HCT116 (cell line): ENCODE measurements around the gene PTPRF. TPM values are rescaled to one million over a fixed set of nuclear protein-coding genes. Genes with fewer than 3 reads are reported as not detected.

ENCODE experiments used
- ATAC-seq: fragments of 200-7000 bp; cut with Tn5 transposase; 2 replicates; pipeline ENCODE4 v1.9.1; 2020; ENCODE audit warnings: mild to moderate bottlenecking, moderate library complexity
- BruUV-seq: library from RNA; stranded (reverse); fragments of 400-500 nt; replicated peaks from 2 replicates; lab custom pipeline; 2021; lab: Mats Ljungman, UMichigan
- CTCF ChIA-PET: fragments of 300-600 bp; sonication (Branson Sonifier 250); formaldehyde crosslinking; loops from one replicate; lab custom pipeline; 2021; ENCODE audit warnings: antibody characterized with exemption; lab: Charles Lee
- POLR2A ChIA-PET: fragments of 300-600, 350-600 bp; sonication (Branson Sonifier 250); formaldehyde crosslinking; loops from one replicate; lab custom pipeline; 2021; ENCODE audit warnings: antibody characterized with exemption; lab: Charles Lee
- RAD21 ChIA-PET, 2 experiments: fragments of 300-600 bp; sonication (Branson Sonifier 250); formaldehyde crosslinking; loops; one replicate each; lab custom pipeline; 2023; ENCODE audit warnings: low total read pairs in 2 of 2; ENCODE audit not compliant: uncharacterized antibody in 2 of 2, unreplicated experiment in 2 of 2, low non-redundant PET in 1 of 2; lab: Charles Lee
- DNase-seq: peaks from one replicate; pipeline ENCODE4 v3.0.0-alpha.2; 2010; ENCODE audit warnings: low read depth, low spot score
- H2AFZ ChIP-seq: fragments of 200-600 bp; shearing (Covaris generic), sonication (generic); 2 replicates; pipeline ENCODE4 v1.6.1; 2017; ENCODE audit warnings: low read depth, mixed run types, mixed read lengths, antibody characterized with exemption, low read length; ENCODE audit not compliant: poor library complexity, severe bottlenecking
- H3K27ac ChIP-seq: 2 replicates; pipeline ENCODE4 v1.5.1; 2012; ENCODE audit warnings: low read depth, low read length
- H3K27me3 ChIP-seq: fragments of 200-600 bp; sonication (generic); 2 replicates; pipeline ENCODE4 v1.6.1; 2016; ENCODE audit warnings: mixed run types, low read length, mixed read lengths; ENCODE audit not compliant: insufficient read depth
- H3K36me3 ChIP-seq, 2 experiments: fragments of 200-500 bp in 1 of 2; fragments of 200-600 bp in 1 of 2; sonication (Bioruptor generic) in 1 of 2; sonication (generic) in 1 of 2; 2 replicates each; pipeline versions ENCODE4 v1.5.1 to v1.6.1; 2014 to 2016; ENCODE audit warnings: low read length in 2 of 2, inconsistent platforms in 1 of 2, mixed read lengths in 1 of 2, mixed run types in 1 of 2; ENCODE audit not compliant: insufficient read depth in 2 of 2, control insufficient read depth in 1 of 2
- H3K4me1 ChIP-seq, 2 experiments: fragments of 200-600 bp in 1 of 2; sonication (generic) in 1 of 2; 2 replicates each; pipeline versions ENCODE4 v1.5.1 to v1.6.1; 2012 to 2017; ENCODE audit warnings: low read length in 2 of 2, inconsistent platforms in 1 of 2, mild to moderate bottlenecking in 1 of 2, mixed read lengths in 1 of 2, mixed run types in 1 of 2, moderate library complexity in 1 of 2; ENCODE audit not compliant: insufficient read depth in 2 of 2, control insufficient read depth in 1 of 2
- H3K4me2 ChIP-seq: fragments of 200-600 bp; sonication (generic); 2 replicates; pipeline ENCODE4 v1.6.1; 2017; ENCODE audit warnings: mixed run types, low read length, mixed read lengths
- H3K4me3 ChIP-seq, 2 experiments: fragments of 200-600 bp in 1 of 2; sonication (generic) in 1 of 2; replicated peaks in 1 of 2; 2 replicates each; pipeline ENCODE4 v1.5.1; 2011 to 2016; ENCODE audit warnings: low read length in 2 of 2, control low read depth in 1 of 2, low read depth in 1 of 2, mild to moderate bottlenecking in 1 of 2, mixed read lengths in 1 of 2, mixed run types in 1 of 2
- H3K79me2 ChIP-seq: fragments of 200-600 bp; sonication (generic); 2 replicates; pipeline ENCODE4 v1.6.1; 2017; ENCODE audit warnings: mild to moderate bottlenecking, mixed run types, low read length, moderate library complexity, mixed read lengths; ENCODE audit not compliant: insufficient read depth
- H3K9ac ChIP-seq: fragments of 200-600 bp; sonication (generic); 2 replicates; pipeline ENCODE4 v1.6.1; 2016; ENCODE audit warnings: low read length, mixed read lengths
- H3K9me2 ChIP-seq: fragments of 200-600 bp; sonication (generic), shearing (Covaris generic); 2 replicates; pipeline ENCODE4 v1.6.1; 2017; ENCODE audit warnings: mixed run types, mild to moderate bottlenecking, moderate library complexity; ENCODE audit not compliant: insufficient read depth
- H3K9me3 ChIP-seq, 2 experiments: fragments of 200-500 bp in 1 of 2; fragments of 200-600 bp in 1 of 2; sonication (Bioruptor generic) in 1 of 2; sonication (generic) in 1 of 2; 2 replicates each; pipeline ENCODE4 v1.6.1; 2014 to 2017; ENCODE audit warnings: low read length in 2 of 2, mixed read lengths in 2 of 2, inconsistent platforms in 1 of 2, low read depth in 1 of 2, mild to moderate bottlenecking in 1 of 2, mixed run types in 1 of 2, moderate library complexity in 1 of 2; ENCODE audit not compliant: control insufficient read depth in 1 of 2, insufficient read depth in 1 of 2
- H4K20me1 ChIP-seq: fragments of 200-600 bp; sonication (generic), shearing (Covaris generic); 2 replicates; pipeline ENCODE4 v1.6.1; 2017; ENCODE audit warnings: mixed run types, mild to moderate bottlenecking, moderate library complexity; ENCODE audit not compliant: insufficient read depth
- CBX3 ChIP-seq: IDR thresholded peaks from 2 replicates; pipeline ENCODE4 v1.6.1; 2012; ENCODE audit warnings: low read depth
- CEBPB ChIP-seq: IDR thresholded peaks from 2 replicates; pipeline ENCODE4 v1.6.1; 2012; ENCODE audit warnings: low read depth
- EGR1 ChIP-seq: IDR thresholded peaks from 2 replicates; pipeline ENCODE4 v1.6.1; 2012; ENCODE audit warnings: low read depth
- ELF1 ChIP-seq: IDR thresholded peaks from 2 replicates; pipeline ENCODE4 v1.6.1; 2012; ENCODE audit warnings: low read depth, borderline replicate concordance
- EZH2phosphoT487 ChIP-seq: fragments of 200-600 bp; IDR thresholded peaks from 2 replicates; pipeline ENCODE4 v1.6.1; 2018; ENCODE audit warnings: antibody characterized with exemption, borderline replicate concordance
- POLR2A ChIP-seq: IDR thresholded peaks from 2 replicates; pipeline ENCODE4 v1.7.0; 2011; ENCODE audit warnings: borderline replicate concordance; ENCODE audit not compliant: insufficient read depth, insufficient read length; ENCODE audit errors: extremely low read depth
- SRF ChIP-seq: IDR thresholded peaks from 2 replicates; pipeline ENCODE4 v1.6.1; 2012; ENCODE audit warnings: low read depth
- TCF7L2 ChIP-seq: IDR thresholded peaks from 2 replicates; pipeline ENCODE4 v1.7.0; 2011; ENCODE audit warnings: borderline replicate concordance, inconsistent platforms; ENCODE audit not compliant: insufficient read depth, insufficient read length; ENCODE audit errors: extremely low read depth
- ZFX ChIP-seq: fragments of 450-650 bp; IDR thresholded peaks from 2 replicates; pipeline ENCODE4 v1.6.1; 2017
- intact Hi-C: fragments of 100-400 bp; cut with micrococcal nuclease; formaldehyde crosslinking; loops from 2 replicates; pipeline ENCODE4 v1.10.0; 2022
- total RNA-seq: library from RNA; stranded (reverse); gene quantifications from one replicate; pipeline ENCODE4 v1.2.1, GENCODE V29; 2021; ENCODE audit not compliant: unreplicated experiment
- TF ChIP-seq, protein P1 (sequence below): IDR thresholded peaks from 2 replicates; pipeline ENCODE4 v1.6.1; 2012; ENCODE audit warnings: low read depth
- TF ChIP-seq, protein P2 (sequence below): IDR thresholded peaks from 2 replicates; pipeline ENCODE4 v1.6.1; 2012
- TF ChIP-seq, protein P3 (sequence below), 3 experiments: fragments of 200-600 bp in 1 of 3; sonication (generic) in 1 of 3; IDR thresholded peaks in 2 of 3; conservative IDR thresholded peaks in 1 of 3; 2 replicates each; pipeline ENCODE4 v1.5.1; 2012 to 2017; ENCODE audit warnings: low read depth in 2 of 3, low read length in 2 of 3, antibody characterized with exemption in 1 of 3, borderline replicate concordance in 1 of 3, control low read depth in 1 of 3, mild to moderate bottlenecking in 1 of 3, mixed read lengths in 1 of 3, mixed run types in 1 of 3, moderate library complexity in 1 of 3; ENCODE audit not compliant: insufficient read depth in 1 of 3

Gene PTPRF
- total RNA-seq, 1 experiment from 2014 or later = 224 TPM

GRCh38 chr1:43536864-43537358, 6.2 kb downstream of the PTPRF start:
- intact Hi-C loops = no loop called here
- DNase-seq (no peak), ATAC-seq (no peak)
- Histone ChIP-seq H3K79me2 (peaks cover 100% of the 10 kb centered on the region), H3K4me1 (peaks cover 14 to 42% of the 10 kb centered on the region in 2 experiments; a peak in 3 of 4 replicates), H3K9ac (no peak overlapping the region), H3K27ac (no peak overlapping the region), H3K9me2 (no peaks in the 10 kb centered on the region), H3K4me2 (no peak overlapping the region), H2AFZ (no peak overlapping the region), H4K20me1 (peaks cover 9% of the 10 kb centered on the region; the same call in 1 of the 2 replicates), H3K27me3 (no peaks in the 10 kb centered on the region), H3K36me3 (peaks cover 16 to 36% of the 10 kb centered on the region in 2 experiments; a peak in 3 of 4 replicates), H3K9me3 (no peaks in the 10 kb centered on the region), H3K4me3 (no peak overlapping the region)
- TF ChIP-seq ELF1 (no peak), SRF (no peak), CBX3 (no peak), EZH2phosphoT487 (no peak), TCF7L2 (no peak), EGR1 (no peak), CEBPB (no peak), ZFX (no peak), POLR2A (no peak)
- TF ChIP-seq, protein P1, sequence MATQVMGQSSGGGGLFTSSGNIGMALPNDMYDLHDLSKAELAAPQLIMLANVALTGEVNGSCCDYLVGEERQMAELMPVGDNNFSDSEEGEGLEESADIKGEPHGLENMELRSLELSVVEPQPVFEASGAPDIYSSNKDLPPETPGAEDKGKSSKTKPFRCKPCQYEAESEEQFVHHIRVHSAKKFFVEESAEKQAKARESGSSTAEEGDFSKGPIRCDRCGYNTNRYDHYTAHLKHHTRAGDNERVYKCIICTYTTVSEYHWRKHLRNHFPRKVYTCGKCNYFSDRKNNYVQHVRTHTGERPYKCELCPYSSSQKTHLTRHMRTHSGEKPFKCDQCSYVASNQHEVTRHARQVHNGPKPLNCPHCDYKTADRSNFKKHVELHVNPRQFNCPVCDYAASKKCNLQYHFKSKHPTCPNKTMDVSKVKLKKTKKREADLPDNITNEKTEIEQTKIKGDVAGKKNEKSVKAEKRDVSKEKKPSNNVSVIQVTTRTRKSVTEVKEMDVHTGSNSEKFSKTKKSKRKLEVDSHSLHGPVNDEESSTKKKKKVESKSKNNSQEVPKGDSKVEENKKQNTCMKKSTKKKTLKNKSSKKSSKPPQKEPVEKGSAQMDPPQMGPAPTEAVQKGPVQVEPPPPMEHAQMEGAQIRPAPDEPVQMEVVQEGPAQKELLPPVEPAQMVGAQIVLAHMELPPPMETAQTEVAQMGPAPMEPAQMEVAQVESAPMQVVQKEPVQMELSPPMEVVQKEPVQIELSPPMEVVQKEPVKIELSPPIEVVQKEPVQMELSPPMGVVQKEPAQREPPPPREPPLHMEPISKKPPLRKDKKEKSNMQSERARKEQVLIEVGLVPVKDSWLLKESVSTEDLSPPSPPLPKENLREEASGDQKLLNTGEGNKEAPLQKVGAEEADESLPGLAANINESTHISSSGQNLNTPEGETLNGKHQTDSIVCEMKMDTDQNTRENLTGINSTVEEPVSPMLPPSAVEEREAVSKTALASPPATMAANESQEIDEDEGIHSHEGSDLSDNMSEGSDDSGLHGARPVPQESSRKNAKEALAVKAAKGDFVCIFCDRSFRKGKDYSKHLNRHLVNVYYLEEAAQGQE = no peak
- TF ChIP-seq, protein P2, sequence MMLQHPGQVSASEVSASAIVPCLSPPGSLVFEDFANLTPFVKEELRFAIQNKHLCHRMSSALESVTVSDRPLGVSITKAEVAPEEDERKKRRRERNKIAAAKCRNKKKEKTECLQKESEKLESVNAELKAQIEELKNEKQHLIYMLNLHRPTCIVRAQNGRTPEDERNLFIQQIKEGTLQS = no peak
- TF ChIP-seq, protein P3, sequence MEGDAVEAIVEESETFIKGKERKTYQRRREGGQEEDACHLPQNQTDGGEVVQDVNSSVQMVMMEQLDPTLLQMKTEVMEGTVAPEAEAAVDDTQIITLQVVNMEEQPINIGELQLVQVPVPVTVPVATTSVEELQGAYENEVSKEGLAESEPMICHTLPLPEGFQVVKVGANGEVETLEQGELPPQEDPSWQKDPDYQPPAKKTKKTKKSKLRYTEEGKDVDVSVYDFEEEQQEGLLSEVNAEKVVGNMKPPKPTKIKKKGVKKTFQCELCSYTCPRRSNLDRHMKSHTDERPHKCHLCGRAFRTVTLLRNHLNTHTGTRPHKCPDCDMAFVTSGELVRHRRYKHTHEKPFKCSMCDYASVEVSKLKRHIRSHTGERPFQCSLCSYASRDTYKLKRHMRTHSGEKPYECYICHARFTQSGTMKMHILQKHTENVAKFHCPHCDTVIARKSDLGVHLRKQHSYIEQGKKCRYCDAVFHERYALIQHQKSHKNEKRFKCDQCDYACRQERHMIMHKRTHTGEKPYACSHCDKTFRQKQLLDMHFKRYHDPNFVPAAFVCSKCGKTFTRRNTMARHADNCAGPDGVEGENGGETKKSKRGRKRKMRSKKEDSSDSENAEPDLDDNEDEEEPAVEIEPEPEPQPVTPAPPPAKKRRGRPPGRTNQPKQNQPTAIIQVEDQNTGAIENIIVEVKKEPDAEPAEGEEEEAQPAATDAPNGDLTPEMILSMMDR (IDR thresholded peaks at IDR 0.05 in 2 of 3, conservative IDR thresholded peaks at IDR 0.05 in 1 of 3; ENCODE audit: borderline replicate concordance in 1 of 3, insufficient read depth in 1 of 3, low read depth in 2 of 3, low read length in 2 of 3) = no peak
- ChIA-PET CTCF (no interaction called here), POLR2A (no interaction called here), RAD21 (no interaction called here)
- BruUV-seq = no TSS peak
